ENCODE data around the gene ERCC8. TPM values are rescaled to one million over a fixed set of nuclear protein-coding genes. Genes with fewer than 3 reads are reported as not detected.

ERCC8 gene
- total and polyA plus RNA-seq, 2 of the 13 experiments (the other 11 are each of a cell fraction or from before 2014, with no cell fraction given) = 24.4 to 35.2 TPM

DNA sequence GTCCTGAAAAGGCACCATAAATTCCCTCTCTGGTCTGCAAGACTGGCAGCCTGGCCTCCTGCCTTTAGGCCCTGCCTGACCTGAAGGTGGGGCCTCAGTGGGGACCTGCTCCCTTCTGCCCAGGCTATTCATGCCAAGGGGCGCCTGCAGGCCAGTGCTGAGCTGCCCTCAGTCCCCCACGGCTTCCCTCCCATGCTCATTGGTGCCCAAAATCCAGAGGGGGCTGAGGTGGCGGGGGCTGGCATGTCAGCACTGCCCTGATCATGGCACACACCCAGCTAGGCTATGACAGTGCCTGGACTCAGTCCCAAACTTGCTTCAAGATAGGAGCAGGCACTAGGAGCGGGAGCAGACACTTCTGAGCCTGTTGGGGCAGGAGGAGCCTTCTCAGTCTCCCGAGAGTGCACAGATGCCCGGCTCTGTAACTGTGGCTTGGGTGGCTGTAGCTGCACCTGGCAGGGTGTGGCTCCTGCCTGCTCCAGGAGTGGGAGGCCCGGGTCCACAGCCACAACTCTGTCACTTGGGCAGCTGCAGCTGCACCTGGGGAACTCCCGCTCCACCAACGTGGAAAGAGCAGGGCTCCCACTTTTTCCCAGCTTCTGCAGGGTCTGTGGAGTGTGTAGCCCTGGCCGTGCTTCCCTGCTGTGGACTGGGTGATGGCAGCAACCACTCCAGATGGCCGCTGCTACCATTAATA, 49.2 kb upstream of the ERCC8 start (continued):
- TF ChIP-seq, protein P1, sequence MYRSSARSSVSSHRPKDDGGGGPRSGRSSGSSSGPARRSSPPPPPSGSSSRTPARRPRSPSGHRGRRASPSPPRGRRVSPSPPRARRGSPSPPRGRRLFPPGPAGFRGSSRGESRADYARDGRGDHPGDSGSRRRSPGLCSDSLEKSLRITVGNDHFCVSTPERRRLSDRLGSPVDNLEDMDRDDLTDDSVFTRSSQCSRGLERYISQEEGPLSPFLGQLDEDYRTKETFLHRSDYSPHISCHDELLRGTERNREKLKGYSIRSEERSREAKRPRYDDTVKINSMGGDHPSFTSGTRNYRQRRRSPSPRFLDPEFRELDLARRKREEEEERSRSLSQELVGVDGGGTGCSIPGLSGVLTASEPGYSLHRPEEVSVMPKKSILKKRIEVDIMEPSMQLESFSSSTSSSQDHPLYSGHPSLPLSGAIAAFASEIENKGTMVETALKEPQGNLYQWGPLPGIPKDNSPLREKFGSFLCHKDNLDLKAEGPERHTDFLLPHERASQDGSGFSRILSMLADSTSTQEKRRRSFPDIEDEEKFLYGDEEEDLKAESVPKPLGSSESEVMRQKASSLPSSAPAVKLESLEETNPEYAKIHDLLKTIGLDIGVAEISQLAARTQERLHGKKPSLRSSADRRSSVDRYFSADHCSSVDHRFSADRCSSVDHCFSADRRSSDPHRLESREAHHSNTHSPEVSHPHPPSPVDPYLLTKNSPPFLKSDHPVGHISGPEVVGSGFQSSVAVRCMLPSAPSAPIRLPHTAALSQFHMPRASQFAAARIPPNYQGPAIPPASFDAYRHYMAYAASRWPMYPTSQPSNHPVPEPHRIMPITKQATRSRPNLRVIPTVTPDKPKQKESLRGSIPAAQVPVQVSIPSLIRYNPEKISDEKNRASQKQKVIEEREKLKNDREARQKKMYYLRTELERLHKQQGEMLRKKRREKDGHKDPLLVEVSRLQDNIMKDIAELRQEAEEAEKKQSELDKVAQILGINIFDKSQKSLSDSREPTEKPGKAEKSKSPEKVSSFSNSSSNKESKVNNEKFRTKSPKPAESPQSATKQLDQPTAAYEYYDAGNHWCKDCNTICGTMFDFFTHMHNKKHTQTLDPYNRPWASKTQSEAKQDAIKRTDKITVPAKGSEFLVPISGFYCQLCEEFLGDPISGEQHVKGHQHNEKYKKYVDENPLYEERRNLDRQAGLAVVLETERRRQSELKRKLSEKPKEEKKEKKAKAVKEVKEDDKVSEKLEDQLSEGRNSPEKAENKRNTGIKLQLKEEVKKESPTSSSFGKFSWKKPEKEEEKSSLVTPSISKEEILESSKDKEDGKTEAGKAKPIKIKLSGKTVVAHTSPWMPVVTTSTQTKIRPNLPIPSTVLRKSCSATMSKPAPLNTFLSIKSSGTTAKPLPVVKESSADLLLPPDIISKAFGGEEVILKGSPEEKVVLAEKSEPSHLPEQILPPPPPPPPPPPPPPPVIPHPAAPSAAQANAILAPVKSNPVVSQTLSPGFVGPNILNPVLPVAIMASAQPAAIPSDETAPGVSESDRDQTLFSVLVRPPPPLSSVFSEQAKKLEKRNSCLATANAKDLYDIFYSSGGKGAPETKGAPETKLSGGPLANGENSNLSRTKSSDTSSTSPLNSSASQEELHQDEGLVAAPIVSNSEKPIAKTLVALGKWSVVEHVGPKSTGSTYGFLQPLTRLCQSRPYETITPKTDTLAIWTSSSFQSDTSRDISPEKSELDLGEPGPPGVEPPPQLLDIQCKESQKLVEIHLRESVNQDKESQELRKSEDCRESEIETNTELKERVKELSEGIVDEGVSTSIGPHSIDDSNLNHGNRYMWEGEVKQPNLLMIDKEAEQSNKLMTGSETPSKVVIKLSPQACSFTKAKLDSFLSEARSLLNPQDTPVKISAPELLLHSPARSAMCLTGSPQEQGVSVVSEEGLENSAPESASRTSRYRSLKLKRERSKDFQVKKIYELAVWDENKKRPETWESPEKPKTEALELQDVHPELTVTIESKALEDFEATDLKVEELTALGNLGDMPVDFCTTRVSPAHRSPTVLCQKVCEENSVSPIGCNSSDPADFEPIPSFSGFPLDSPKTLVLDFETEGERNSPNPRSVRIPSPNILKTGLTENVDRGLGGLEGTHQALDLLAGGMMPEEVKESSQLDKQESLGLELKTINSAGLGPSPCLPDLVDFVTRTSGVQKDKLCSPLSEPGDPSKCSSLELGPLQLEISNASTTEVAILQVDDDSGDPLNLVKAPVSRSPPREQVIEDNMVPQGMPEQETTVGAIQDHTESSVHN (CRISPR knock-in tag; IDR thresholded peaks at IDR 0.05) = no peak
- TF ChIP-seq IRX3 (CRISPR knock-in tag; IDR thresholded peaks at IDR 0.05; ENCODE audit: borderline replicate concordance, low read depth) = no peak
- TF ChIP-seq ZSCAN22 (CRISPR knock-in tag; IDR thresholded peaks at IDR 0.05) = no peak
- no peak for TF ChIP-seq ZMAT3 (CRISPR knock-in tag; conservative IDR thresholded peaks at IDR 0.05)
- TF ChIP-seq, protein P2, sequence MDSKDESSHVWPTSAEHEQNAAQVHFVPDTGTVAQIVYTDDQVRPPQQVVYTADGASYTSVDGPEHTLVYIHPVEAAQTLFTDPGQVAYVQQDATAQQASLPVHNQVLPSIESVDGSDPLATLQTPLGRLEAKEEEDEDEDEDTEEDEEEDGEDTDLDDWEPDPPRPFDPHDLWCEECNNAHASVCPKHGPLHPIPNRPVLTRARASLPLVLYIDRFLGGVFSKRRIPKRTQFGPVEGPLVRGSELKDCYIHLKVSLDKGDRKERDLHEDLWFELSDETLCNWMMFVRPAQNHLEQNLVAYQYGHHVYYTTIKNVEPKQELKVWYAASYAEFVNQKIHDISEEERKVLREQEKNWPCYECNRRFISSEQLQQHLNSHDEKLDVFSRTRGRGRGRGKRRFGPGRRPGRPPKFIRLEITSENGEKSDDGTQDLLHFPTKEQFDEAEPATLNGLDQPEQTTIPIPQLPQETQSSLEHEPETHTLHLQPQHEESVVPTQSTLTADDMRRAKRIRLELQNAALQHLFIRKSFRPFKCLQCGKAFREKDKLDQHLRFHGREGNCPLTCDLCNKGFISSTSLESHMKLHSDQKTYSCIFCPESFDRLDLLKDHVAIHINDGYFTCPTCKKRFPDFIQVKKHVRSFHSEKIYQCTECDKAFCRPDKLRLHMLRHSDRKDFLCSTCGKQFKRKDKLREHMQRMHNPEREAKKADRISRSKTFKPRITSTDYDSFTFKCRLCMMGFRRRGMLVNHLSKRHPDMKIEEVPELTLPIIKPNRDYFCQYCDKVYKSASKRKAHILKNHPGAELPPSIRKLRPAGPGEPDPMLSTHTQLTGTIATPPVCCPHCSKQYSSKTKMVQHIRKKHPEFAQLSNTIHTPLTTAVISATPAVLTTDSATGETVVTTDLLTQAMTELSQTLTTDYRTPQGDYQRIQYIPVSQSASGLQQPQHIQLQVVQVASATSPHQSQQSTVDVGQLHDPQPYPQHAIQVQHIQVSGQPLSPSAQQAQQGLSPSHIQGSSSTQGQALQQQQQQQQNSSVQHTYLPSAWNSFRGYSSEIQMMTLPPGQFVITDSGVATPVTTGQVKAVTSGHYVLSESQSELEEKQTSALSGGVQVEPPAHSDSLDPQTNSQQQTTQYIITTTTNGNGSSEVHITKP (CRISPR knock-in tag; IDR thresholded peaks at IDR 0.05; ENCODE audit: low read depth) = no peak
- no peak for TF ChIP-seq KDM2A (CRISPR knock-in tag; IDR thresholded peaks at IDR 0.05; ENCODE audit: borderline replicate concordance, low read depth)
- TF ChIP-seq NR2F6 (IDR thresholded peaks at IDR 0.05) = no peak
- TF ChIP-seq NR2F6 (CRISPR knock-in tag; IDR thresholded peaks at IDR 0.05) = no peak
- no peak for TF ChIP-seq KDM1A (CRISPR knock-in tag; IDR thresholded peaks at IDR 0.05)
- no peak for TF ChIP-seq ZNF891 (CRISPR knock-in tag; IDR thresholded peaks at IDR 0.05)
